GM12873 (cell line): ENCODE results near the gene MBD6.

ENCODE experiments used
- CTCF ChIP-seq: IDR thresholded peaks from 2 replicates; pipeline ENCODE4 v1.5.1; 2012; ENCODE audit warnings: low read depth, mild to moderate bottlenecking, moderate library complexity, low read length, control low read depth; ENCODE audit not compliant: insufficient read depth; ENCODE audit errors: missing control alignments

Gene MBD6

GRCh38 chr12:57522011-57522886, at the start of gene MBD6:
Gene MBD6, plus strand, starts transcription at chr12:57522824. Its CDS starts 1,480 bp downstream, at chr12:57524304.
- TF ChIP-seq CTCF: no peak

- no peak for TF ChIP-seq CTCF
These were observed 49.2 kb upstream of the MBD6 start for GRCh38 chr12:57473392-57473791.

GRCh38 chr12:57473886-57474285, 48.7 kb upstream of the MBD6 start:
- TF ChIP-seq CTCF: no peak

GRCh38 chr12:57474430-57474829, 48.2 kb upstream of the MBD6 start:
- TF ChIP-seq CTCF: no peak

GRCh38 chr12:57474862-57475261, 47.8 kb upstream of the MBD6 start:
- TF ChIP-seq CTCF: no peak

GRCh38 chr12:57475271-57476161, 47.1 kb upstream of the MBD6 start:
- TF ChIP-seq CTCF: no peak
